ENCODE data around the gene GLB1L.

- TF ChIP-seq CTCF (IDR thresholded peaks at IDR 0.05) (no peak), POLR2A (IDR thresholded peaks at IDR 0.05) (no peak)
These were observed 41.3 kb upstream of the GLB1L start for GRCh38 chr2:219286436-219287115.

Data from right lobe of liver (tissue), 4 donors.